K562 (cell line): ENCODE data around the gene PIGB. TPM values are rescaled to one million over a fixed set of nuclear protein-coding genes. Genes with fewer than 3 reads are reported as not detected.

Source experiments
- ATAC-seq: fragments of 200-7000 bp; cut with Tn5 transposase; 3 replicates; pipeline ENCODE4 v1.9.1; 2020; ENCODE audit warnings: moderate library complexity
- BruUV-seq: library from RNA; stranded (reverse); fragments of 400-500 nt; replicated peaks from 2 replicates; lab custom pipeline; 2021; lab: Mats Ljungman, UMichigan
- CTCF ChIA-PET: fragments of 300-600 bp; formaldehyde crosslinking; extraction: SDS; loops from one replicate; lab custom pipeline; 2021; ENCODE audit warnings: low intra/inter-chr PET ratio; lab: Yijun Ruan, JAX
- POLR2A ChIA-PET: fragments of 300-600, 350-650 bp; sonication (Branson Sonifier 250); formaldehyde crosslinking; extraction: SDS; loops from one replicate; lab custom pipeline; 2021; ENCODE audit warnings: antibody characterized with exemption, inconsistent platforms; lab: Yijun Ruan, JAX
- DNase-seq, 4 experiments: peaks; one replicate each; pipeline versions ENCODE4 v3.0.0 to v3.0.0-alpha.2; 2011 to 2018; ENCODE audit warnings: low spot score in 3 of 4, mixed read lengths in 3 of 4; ENCODE audit errors: extremely low read depth in 1 of 4
- FAIRE-seq: peaks from 2 replicates; lab custom pipeline; 2011; peaks lifted over from hg19 to GRCh38; lab: Jason Lieb, UNC
- H2AFZ ChIP-seq: 2 replicates; pipeline ENCODE4 v1.6.0; 2011; ENCODE audit warnings: low read depth, low read length, control low read depth, inconsistent platforms
- H3K27ac ChIP-seq: fragments of 200-600 bp; 3 replicates; pipeline ENCODE4 v1.8.0; 2011; ENCODE audit warnings: low read depth, mild to moderate bottlenecking, control low read depth, inconsistent platforms, low read length, moderate library complexity, mixed read lengths; ENCODE audit errors: extremely low read depth
- H3K27me3 ChIP-seq, 2 experiments: fragments of 300-600 bp in 1 of 2; 2 replicates in 1 of 2; 3 replicates in 1 of 2; pipeline versions ENCODE4 v1.6.0 to v1.8.0; 2011; ENCODE audit warnings: inconsistent platforms in 2 of 2, low read length in 2 of 2, mild to moderate bottlenecking in 1 of 2, mixed read lengths in 1 of 2, moderate library complexity in 1 of 2; ENCODE audit not compliant: control insufficient read depth in 2 of 2, insufficient read depth in 2 of 2
- H3K36me3 ChIP-seq: fragments of 300-600 bp; 3 replicates; pipeline ENCODE4 v1.8.0; 2011; ENCODE audit warnings: mild to moderate bottlenecking, low read length, inconsistent platforms; ENCODE audit not compliant: control insufficient read depth, insufficient read depth
- H3K4me1 ChIP-seq, 2 experiments: fragments of 200-600 bp in 1 of 2; replicated peaks in 1 of 2; 2 replicates in 1 of 2; 3 replicates in 1 of 2; pipeline versions ENCODE4 v1.5.1 to v1.8.0; 2011; ENCODE audit warnings: inconsistent platforms in 2 of 2, low read length in 2 of 2, mild to moderate bottlenecking in 1 of 2, mixed read lengths in 1 of 2, moderate library complexity in 1 of 2; ENCODE audit not compliant: control insufficient read depth in 2 of 2, insufficient read depth in 2 of 2
- H3K4me2 ChIP-seq: 2 replicates; pipeline ENCODE4 v1.6.1; 2011; ENCODE audit warnings: low read length, control low read depth, inconsistent platforms, mixed read lengths; ENCODE audit not compliant: insufficient read depth
- H3K4me3 ChIP-seq: fragments of 200-600 bp; sonication (generic), shearing (Covaris generic); 2 replicates; pipeline ENCODE4 v1.5.1; 2016; ENCODE audit warnings: control low read depth, inconsistent platforms
- H3K79me2 ChIP-seq: fragments of 200-600 bp; 3 replicates; pipeline ENCODE4 v1.8.0; 2011; ENCODE audit warnings: low read length, inconsistent platforms; ENCODE audit not compliant: control insufficient read depth, insufficient read depth
- H3K9ac ChIP-seq, 2 experiments: 2 replicates each; pipeline versions ENCODE4 v1.6.0 to v1.6.1; 2011; ENCODE audit warnings: low read depth in 2 of 2, low read length in 2 of 2, control low read depth in 1 of 2, inconsistent platforms in 1 of 2, mild to moderate bottlenecking in 1 of 2, mixed read lengths in 1 of 2; ENCODE audit not compliant: insufficient read depth in 1 of 2
- H3K9me1 ChIP-seq: one replicate; pipeline ENCODE4 v1.6.0; 2011; ENCODE audit warnings: inconsistent platforms, mild to moderate bottlenecking, low read length, moderate library complexity; ENCODE audit not compliant: control insufficient read depth, insufficient read depth
- H3K9me3 ChIP-seq: replicated peaks from 2 replicates; pipeline ENCODE4 v1.5.1; 2011; ENCODE audit warnings: low read depth, low read length, inconsistent platforms; ENCODE audit not compliant: control insufficient read depth, insufficient read depth
- H4K20me1 ChIP-seq: replicated peaks from 2 replicates; pipeline ENCODE4 v1.6.1; 2011; ENCODE audit warnings: low read length, inconsistent platforms, mixed read lengths; ENCODE audit not compliant: control insufficient read depth, insufficient read depth
- ATF4 ChIP-seq: fragments of 450-650 bp; formaldehyde crosslinking; IDR thresholded peaks from 2 replicates; pipeline ENCODE4 v1.4.0; 2022; ENCODE audit warnings: mild to moderate bottlenecking, moderate library complexity
- CBX2 ChIP-seq: fragments of 200-600 bp; sonication (generic); IDR thresholded peaks from one replicate; pipeline ENCODE4 v1.6.1; 2012; ENCODE audit warnings: mild to moderate bottlenecking, low read length, inconsistent platforms; ENCODE audit not compliant: insufficient read depth, poor library complexity, severe bottlenecking
- ELK3 ChIP-seq: fragments of 450-650 bp; formaldehyde crosslinking; IDR thresholded peaks from 2 replicates; pipeline ENCODE4 v1.4.0; 2020; ENCODE audit warnings: mild to moderate bottlenecking
- FOXP1 ChIP-seq: sonication (generic); formaldehyde crosslinking; IDR thresholded peaks from 2 replicates; pipeline ENCODE4 v1.8.0; 2022; ENCODE audit warnings: mild to moderate bottlenecking, missing genetic modification reagents
- PHB ChIP-seq: fragments of 250-450 bp; sonication (Bioruptor Pico); IDR thresholded peaks from 2 replicates; pipeline ENCODE4 v1.5.0; 2021
- SPI1 ChIP-seq: IDR thresholded peaks from 2 replicates; pipeline ENCODE4 v1.6.1; 2011; ENCODE audit warnings: low read depth, low read length, control low read depth, borderline replicate concordance
- STAG1 ChIP-seq: sonication (generic); formaldehyde crosslinking; IDR thresholded peaks from 2 replicates; pipeline ENCODE4 v1.5.0; 2020; ENCODE audit warnings: missing genetic modification reagents, borderline replicate concordance
- in situ Hi-C: fragments of 300-500 bp; cut with MboI; formaldehyde crosslinking; loops from 4 replicates; pipeline ENCODE4 v1.15.0; 2018; ENCODE audit warnings: inconsistent platforms, mixed read lengths
- intact Hi-C: fragments of 100-400 bp; cut with micrococcal nuclease; formaldehyde crosslinking; loops from 2 replicates; pipeline ENCODE4 v1.14.2; 2022
- polyA plus RNA-seq, 8 experiments: library from polyadenylated mRNA; depleted of rRNA in 4 of 8; stranded (reverse) in 5 of 8; unstranded in 3 of 8; fragments of >200 nt; fragmentation: Nextera tagmentation in 2 of 8; fragmentation: Illumina TruSeq in 1 of 8; extraction: Ambion mirVana in 2 of 8; extraction: Trizol in 1 of 8; gene quantifications; 2 replicates each; pipeline versions ENCODE4 v1.2.1 to v1.2.3, GENCODE V29; 2011 to 2014; ENCODE audit warnings: inconsistent platforms in 1 of 8, missing spikeins in 1 of 8
- total RNA-seq, 7 experiments: library from RNA; depleted of rRNA in 6 of 7; stranded (reverse); fragments of >200 nt in 6 of 7; fragmentation: Illumina TruSeq in 2 of 7; extraction: Trizol in 2 of 7; gene quantifications; 2 replicates each; pipeline versions ENCODE4 v1.2.1 to v1.2.3, GENCODE V29; 2011 to 2021; ENCODE audit warnings: low replicate concordance in 1 of 7

The PIGB gene
- total and polyA plus RNA-seq, 9 of the 15 experiments (the other 6 are each of a cell fraction or from before 2014, with no cell fraction given): 9.9 to 32.3 (median 18.2) TPM

- DNase-seq (no peak), ATAC-seq (no peak), FAIRE-seq (no peak)
- Histone ChIP-seq H3K9me3 (no peaks in the 10 kb centered on the region), H3K79me2 (peaks cover 34% of the 10 kb centered on the region), H3K4me2 (no peak overlapping the region), H3K4me1 (peaks cover 0 to 4% of the 10 kb centered on the region in 2 experiments; a peak in 2 of 5 replicates), H2AFZ (no peak overlapping the region), H3K36me3 (peaks cover 36% of the 10 kb centered on the region; the same call in 1 of the 3 replicates), H3K4me3 (no peak overlapping the region), H3K27ac (no peak overlapping the region), H3K9ac (no peak overlapping the region), H4K20me1 (no peaks in the 10 kb centered on the region), H3K27me3 (no peaks in the 10 kb centered on the region), H3K9me1 (no peaks in the 10 kb centered on the region)
- no peak for TF ChIP-seq SPI1
- TF ChIP-seq ELK3 (CRISPR knock-in tag): no peak
- no peak for TF ChIP-seq FOXP1 (CRISPR knock-in tag)
- no peak for TF ChIP-seq CBX2
- TF ChIP-seq ATF4 (CRISPR knock-in tag): no peak
- no peak for TF ChIP-seq STAG1 (CRISPR knock-in tag)
- TF ChIP-seq PHB: no peak
- CTCF ChIA-PET: no interaction called here
- intact Hi-C loops: no loop called here
- in situ Hi-C loops: no loop called here
- POLR2A ChIA-PET: no interaction called here
- no TSS peak for BruUV-seq
Measured at GRCh38 chr15:55389264-55389607, 70.2 kb downstream of the PIGB start.
